SK-N-SH treated with all-trans-retinoic acid at 6 μM for 48 hours (cell line): Measurements from ENCODE around the gene PUSL1.

Experiments
- ARNTL ChIP-seq: fragments of 450-650 bp; formaldehyde crosslinking; IDR thresholded peaks from 2 replicates; pipeline ENCODE4 v1.5.0; 2020; ENCODE audit warnings: low read depth, mild to moderate bottlenecking, moderate library complexity, borderline replicate concordance
- BACH2 ChIP-seq: fragments of 250-450 bp; sonication (Bioruptor Pico); IDR thresholded peaks from 2 replicates; pipeline ENCODE4 v1.9.0; 2021; ENCODE audit warnings: mild to moderate bottlenecking, borderline replicate concordance
- ISL1 ChIP-seq: fragments of 250-450 bp; sonication (Bioruptor Pico); IDR thresholded peaks from 2 replicates; pipeline ENCODE4 v2.1.2; 2022; ENCODE audit warnings: mild to moderate bottlenecking, moderate library complexity
- OSR1 ChIP-seq: fragments of 250-450 bp; sonication (Bioruptor Pico); IDR thresholded peaks from 2 replicates; pipeline ENCODE4 v1.8.0; 2022; ENCODE audit warnings: moderate library complexity, mild to moderate bottlenecking, inconsistent platforms
- PPARA ChIP-seq: fragments of 250-450 bp; sonication (Bioruptor Pico); IDR thresholded peaks from 2 replicates; pipeline ENCODE4 v1.5.0; 2020; ENCODE audit warnings: mild to moderate bottlenecking, borderline replicate concordance
- SNAI2 ChIP-seq: fragments of 250-450 bp; sonication (Bioruptor Pico); IDR thresholded peaks from 2 replicates; pipeline ENCODE4 v1.5.0; 2020; ENCODE audit warnings: mild to moderate bottlenecking, moderate library complexity
- TCF4 ChIP-seq: fragments of 250-450 bp; sonication (Bioruptor Pico); IDR thresholded peaks from 2 replicates; pipeline ENCODE4 v1.8.0; 2021; ENCODE audit warnings: mild to moderate bottlenecking, moderate library complexity, borderline replicate concordance
- ZFP30 ChIP-seq: fragments of 450-650 bp; formaldehyde crosslinking; IDR thresholded peaks from 2 replicates; pipeline ENCODE4 v1.5.0; 2022; ENCODE audit warnings: mild to moderate bottlenecking, moderate library complexity
- ZNF565 ChIP-seq: fragments of 450-650 bp; formaldehyde crosslinking; conservative IDR thresholded peaks from 2 replicates; pipeline ENCODE4 v1.5.0; 2020; ENCODE audit warnings: low read depth, mild to moderate bottlenecking, moderate library complexity
- ZNF70 ChIP-seq: fragments of 450-650 bp; formaldehyde crosslinking; IDR thresholded peaks from 2 replicates; pipeline ENCODE4 v1.5.0; 2020; ENCODE audit warnings: mild to moderate bottlenecking, moderate library complexity
- TF ChIP-seq, protein P1 (sequence below): fragments of 250-450 bp; sonication (Bioruptor Pico); IDR thresholded peaks from 2 replicates; pipeline ENCODE4 v1.8.0; 2020; ENCODE audit warnings: mild to moderate bottlenecking, moderate library complexity, borderline replicate concordance
- TF ChIP-seq, protein P2 (sequence below): fragments of 250-450 bp; sonication (Bioruptor Pico); IDR thresholded peaks from 2 replicates; pipeline ENCODE4 v1.5.0; 2020; ENCODE audit warnings: mild to moderate bottlenecking, moderate library complexity
- TF ChIP-seq, protein P3 (sequence below): fragments of 250-450 bp; sonication (Bioruptor Pico); IDR thresholded peaks from 2 replicates; pipeline ENCODE4 v1.5.1; 2020; ENCODE audit warnings: low read depth, mild to moderate bottlenecking, moderate library complexity
- TF ChIP-seq, protein P4 (sequence below): fragments of 250-450 bp; sonication (Bioruptor Pico); IDR thresholded peaks from 2 replicates; pipeline ENCODE4 v1.5.1; 2021; ENCODE audit warnings: mild to moderate bottlenecking, moderate library complexity

DNA sequence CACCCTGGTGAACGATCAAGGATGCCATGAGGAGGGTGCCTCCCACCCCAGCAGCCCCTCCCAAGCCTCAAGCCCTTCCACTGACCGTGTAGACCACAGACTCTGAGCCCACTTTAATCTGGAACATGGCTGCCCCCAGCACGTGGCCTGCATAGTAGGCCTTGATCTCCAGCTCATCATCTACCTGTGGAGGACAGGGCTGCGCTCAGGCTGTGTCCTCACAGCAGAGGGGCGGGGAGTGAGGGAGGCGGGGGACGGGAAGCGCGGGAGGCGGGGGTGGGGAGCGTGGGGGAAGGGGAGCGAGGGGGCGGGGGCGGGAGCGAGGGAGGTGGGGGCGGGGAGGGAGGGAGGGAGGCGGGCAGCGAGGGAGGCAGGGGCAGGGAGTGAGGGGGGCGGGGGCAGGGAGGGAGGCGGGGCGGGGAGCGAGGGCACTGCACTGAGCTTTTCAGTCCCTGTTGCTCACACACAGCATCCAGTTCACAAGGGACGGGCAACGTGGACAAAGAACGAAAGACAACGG, 7.1 kb downstream of the PUSL1 start:
- TF ChIP-seq, protein P1, sequence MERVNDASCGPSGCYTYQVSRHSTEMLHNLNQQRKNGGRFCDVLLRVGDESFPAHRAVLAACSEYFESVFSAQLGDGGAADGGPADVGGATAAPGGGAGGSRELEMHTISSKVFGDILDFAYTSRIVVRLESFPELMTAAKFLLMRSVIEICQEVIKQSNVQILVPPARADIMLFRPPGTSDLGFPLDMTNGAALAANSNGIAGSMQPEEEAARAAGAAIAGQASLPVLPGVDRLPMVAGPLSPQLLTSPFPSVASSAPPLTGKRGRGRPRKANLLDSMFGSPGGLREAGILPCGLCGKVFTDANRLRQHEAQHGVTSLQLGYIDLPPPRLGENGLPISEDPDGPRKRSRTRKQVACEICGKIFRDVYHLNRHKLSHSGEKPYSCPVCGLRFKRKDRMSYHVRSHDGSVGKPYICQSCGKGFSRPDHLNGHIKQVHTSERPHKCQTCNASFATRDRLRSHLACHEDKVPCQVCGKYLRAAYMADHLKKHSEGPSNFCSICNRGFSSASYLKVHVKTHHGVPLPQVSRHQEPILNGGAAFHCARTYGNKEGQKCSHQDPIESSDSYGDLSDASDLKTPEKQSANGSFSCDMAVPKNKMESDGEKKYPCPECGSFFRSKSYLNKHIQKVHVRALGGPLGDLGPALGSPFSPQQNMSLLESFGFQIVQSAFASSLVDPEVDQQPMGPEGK (CRISPR knock-in tag), result no peak
- no peak for TF ChIP-seq OSR1 (CRISPR knock-in tag)
- no peak for TF ChIP-seq ARNTL
- TF ChIP-seq ISL1 (CRISPR knock-in tag), result no peak
- TF ChIP-seq, protein P2, sequence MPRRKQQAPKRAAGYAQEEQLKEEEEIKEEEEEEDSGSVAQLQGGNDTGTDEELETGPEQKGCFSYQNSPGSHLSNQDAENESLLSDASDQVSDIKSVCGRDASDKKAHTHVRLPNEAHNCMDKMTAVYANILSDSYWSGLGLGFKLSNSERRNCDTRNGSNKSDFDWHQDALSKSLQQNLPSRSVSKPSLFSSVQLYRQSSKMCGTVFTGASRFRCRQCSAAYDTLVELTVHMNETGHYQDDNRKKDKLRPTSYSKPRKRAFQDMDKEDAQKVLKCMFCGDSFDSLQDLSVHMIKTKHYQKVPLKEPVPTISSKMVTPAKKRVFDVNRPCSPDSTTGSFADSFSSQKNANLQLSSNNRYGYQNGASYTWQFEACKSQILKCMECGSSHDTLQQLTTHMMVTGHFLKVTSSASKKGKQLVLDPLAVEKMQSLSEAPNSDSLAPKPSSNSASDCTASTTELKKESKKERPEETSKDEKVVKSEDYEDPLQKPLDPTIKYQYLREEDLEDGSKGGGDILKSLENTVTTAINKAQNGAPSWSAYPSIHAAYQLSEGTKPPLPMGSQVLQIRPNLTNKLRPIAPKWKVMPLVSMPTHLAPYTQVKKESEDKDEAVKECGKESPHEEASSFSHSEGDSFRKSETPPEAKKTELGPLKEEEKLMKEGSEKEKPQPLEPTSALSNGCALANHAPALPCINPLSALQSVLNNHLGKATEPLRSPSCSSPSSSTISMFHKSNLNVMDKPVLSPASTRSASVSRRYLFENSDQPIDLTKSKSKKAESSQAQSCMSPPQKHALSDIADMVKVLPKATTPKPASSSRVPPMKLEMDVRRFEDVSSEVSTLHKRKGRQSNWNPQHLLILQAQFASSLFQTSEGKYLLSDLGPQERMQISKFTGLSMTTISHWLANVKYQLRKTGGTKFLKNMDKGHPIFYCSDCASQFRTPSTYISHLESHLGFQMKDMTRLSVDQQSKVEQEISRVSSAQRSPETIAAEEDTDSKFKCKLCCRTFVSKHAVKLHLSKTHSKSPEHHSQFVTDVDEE (CRISPR knock-in tag), result no peak
- TF ChIP-seq, protein P3, sequence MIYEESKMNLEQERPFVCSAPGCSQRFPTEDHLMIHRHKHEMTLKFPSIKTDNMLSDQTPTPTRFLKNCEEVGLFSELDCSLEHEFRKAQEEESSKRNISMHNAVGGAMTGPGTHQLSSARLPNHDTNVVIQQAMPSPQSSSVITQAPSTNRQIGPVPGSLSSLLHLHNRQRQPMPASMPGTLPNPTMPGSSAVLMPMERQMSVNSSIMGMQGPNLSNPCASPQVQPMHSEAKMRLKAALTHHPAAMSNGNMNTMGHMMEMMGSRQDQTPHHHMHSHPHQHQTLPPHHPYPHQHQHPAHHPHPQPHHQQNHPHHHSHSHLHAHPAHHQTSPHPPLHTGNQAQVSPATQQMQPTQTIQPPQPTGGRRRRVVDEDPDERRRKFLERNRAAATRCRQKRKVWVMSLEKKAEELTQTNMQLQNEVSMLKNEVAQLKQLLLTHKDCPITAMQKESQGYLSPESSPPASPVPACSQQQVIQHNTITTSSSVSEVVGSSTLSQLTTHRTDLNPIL (CRISPR knock-in tag), result no peak
- no peak for TF ChIP-seq TCF4 (CRISPR knock-in tag)
- no peak for TF ChIP-seq ZFP30 (CRISPR knock-in tag)
- TF ChIP-seq, protein P4, sequence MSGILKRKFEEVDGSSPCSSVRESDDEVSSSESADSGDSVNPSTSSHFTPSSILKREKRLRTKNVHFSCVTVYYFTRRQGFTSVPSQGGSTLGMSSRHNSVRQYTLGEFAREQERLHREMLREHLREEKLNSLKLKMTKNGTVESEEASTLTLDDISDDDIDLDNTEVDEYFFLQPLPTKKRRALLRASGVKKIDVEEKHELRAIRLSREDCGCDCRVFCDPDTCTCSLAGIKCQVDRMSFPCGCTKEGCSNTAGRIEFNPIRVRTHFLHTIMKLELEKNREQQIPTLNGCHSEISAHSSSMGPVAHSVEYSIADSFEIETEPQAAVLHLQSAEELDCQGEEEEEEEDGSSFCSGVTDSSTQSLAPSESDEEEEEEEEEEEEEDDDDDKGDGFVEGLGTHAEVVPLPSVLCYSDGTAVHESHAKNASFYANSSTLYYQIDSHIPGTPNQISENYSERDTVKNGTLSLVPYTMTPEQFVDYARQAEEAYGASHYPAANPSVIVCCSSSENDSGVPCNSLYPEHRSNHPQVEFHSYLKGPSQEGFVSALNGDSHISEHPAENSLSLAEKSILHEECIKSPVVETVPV (CRISPR knock-in tag), result no peak
- TF ChIP-seq ZNF70, result no peak
- no peak for TF ChIP-seq ZNF565
- TF ChIP-seq SNAI2 (CRISPR knock-in tag), result no peak
- no peak for TF ChIP-seq BACH2
- TF ChIP-seq PPARA, result no peak
